Measurements from ENCODE around the gene MBOAT2.
A peak's percentile ranks its signal among the peaks of the same experiment; 100 is the strongest.

The MBOAT2 gene

GRCh38 chr2:8851811-8852560 lies 151.5 kb downstream of the MBOAT2 start:
- no peak for DNase-seq

- no peak for DNase-seq
Observed at GRCh38 chr2:8850845-8851487, 152.5 kb downstream of the MBOAT2 start.

DNA sequence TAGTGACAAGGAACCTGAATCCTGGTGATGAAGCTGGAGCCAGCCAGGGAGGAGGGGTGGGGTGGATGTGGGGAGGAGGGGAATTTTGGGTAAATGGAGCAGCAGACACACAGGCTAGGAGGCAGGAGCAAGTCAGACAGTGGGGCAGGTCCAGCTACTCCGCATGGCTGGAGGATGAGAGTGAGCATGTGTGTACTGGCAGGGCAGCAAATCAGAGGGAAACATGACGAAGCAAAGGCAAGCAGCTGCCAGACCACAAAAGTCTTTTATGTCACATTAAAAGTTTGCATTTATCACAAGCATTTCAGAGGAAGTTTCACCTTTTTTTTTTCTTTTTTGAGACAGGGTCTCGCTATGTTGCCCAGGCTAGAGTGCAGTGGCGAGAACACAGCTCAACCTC lies 154.2 kb downstream of the MBOAT2 start:
- no peak for DNase-seq

DNA sequence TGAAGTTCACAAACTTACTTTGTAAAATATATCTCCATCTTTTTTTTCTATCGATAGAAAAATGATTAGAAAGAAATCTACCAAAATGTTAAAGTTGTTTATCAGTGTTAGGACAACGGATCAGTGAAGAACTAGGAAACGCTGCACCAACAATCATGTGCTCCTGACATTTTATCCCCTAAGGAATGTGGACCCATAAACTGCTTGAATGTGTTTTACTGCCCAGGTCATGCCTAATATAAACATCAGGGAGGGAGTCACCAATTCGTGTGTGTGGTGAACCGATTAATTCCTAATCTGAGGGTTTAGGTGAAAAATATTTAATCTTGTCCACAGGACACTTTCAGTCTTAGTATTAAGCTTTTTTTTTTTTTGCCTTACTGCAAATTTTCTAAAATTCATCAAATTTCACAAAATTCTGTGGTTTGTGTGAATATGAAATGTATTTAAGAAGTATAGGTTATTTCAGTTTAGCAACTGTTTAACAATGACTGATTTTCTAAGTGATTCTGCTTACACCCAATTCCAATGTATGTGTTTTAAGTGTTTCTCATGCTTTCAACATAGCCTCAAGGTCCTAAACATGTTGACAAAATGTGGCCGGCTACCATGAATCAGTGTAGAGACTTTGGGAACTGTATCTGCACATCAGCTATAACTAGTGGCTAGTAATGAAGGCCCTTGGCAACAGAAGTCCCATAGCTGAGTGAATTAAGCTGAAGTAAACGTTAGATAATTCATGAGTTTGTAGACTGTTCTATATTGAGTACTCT lies 155.0 kb downstream of the MBOAT2 start:
- DNase-seq, result no peak

DNA sequence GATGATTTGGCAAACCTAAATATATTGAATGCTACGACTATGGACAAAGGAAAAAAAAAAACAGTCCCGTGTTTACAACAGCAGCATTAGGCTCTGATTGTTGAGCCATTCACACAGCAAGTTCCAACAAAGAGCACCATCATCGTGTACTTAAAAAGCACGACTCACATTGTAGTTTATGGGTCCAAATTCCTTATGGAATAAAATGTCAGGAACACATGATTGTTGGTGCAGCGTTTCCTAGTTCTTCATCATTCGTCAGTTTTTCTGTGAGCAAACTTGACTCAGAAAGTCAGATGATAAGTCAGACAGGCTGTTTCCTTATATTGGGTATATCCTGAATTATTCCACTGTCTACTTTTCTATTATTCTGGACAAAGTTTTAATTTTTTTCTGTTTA lies 156.1 kb downstream of the MBOAT2 start:
- no peak for DNase-seq

DNA sequence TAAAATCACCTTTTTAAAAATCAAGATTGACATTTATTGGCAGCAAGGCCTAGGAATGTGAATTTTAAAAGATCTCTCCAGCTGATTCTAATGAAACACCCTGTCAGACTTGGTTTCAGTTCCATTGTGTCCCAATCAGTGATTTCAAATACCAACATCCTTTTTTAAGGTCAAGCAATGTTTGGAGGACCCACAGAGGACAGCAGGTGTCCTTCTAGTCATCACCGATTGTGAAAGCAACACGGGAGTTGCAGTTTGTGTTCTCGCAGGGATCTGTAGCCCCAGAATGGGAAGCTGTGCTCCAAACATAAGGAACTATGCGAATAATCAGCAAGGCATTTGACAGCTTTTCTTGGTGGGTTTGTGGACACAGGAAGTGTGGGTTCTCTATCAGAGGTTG lies 161.6 kb downstream of the MBOAT2 start:
- DNase-seq, result no peak

- DNase-seq, result no peak
Observed at GRCh38 chr2:8840475-8841091, 162.9 kb downstream of the MBOAT2 start.

- no peak for DNase-seq
Observed at GRCh38 chr2:8839189-8839965, 164.1 kb downstream of the MBOAT2 start.

- DNase-seq, result no peak
Observed at GRCh38 chr2:8837795-8838140, 165.7 kb downstream of the MBOAT2 start.

- DNase-seq, result peak; percentile 91
Observed at GRCh38 chr2:8836971-8837794, 166.3 kb downstream of the MBOAT2 start, which contains the start of gene KIDINS220. TSS of gene KIDINS220 (minus strand) at chr2:8837613. CDS start at chr2:8827093, 10,520 bp downstream.

GRCh38 chr2:8835279-8835678 lies 168.2 kb downstream of the MBOAT2 start:
- no peak for DNase-seq

DNA sequence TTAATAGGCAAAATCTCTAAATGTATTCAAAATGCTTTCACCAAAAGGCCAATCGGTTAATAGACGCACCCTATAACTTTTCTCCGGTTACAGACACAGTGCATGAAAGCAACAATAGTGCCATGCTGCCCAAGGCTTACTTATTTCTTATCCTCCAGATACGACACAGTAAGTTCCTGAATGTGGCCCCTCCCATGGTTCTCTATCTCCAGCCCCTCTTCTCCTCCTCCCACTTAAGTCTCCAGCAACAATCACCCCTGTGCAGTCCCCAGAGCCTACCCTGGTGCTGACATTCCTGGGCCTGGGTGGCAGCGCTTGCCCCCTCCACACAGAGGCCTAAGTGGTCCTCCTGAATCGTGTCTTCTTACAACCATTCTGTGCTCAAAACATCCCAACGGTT lies 169.6 kb downstream of the MBOAT2 start:
- DNase-seq, result no peak

DNA sequence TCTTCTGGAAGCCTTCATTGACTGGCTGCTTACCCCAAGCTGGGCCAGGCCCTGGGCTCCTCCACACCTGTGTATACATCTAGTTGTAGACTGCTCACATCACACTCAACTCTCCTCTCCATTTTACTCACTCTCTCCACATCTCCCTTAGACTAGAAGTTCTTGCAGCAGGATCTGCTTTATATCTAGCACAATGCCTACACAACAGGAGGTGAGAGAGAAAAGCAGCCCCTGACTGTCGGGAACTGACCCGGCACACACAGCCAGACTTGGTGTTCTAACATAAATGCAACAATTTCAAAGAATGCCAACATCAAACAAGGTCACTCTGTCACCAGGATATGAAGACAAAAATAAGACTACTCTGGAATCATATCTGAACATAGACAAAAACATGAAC lies 172.0 kb downstream of the MBOAT2 start:
- DNase-seq, result no peak

GRCh38 chr2:8827729-8828128 lies 175.8 kb downstream of the MBOAT2 start:
- no peak for DNase-seq

GRCh38 chr2:8822218-8822617 lies 181.3 kb downstream of the MBOAT2 start:
- DNase-seq, result no peak

- no peak for DNase-seq
Observed at GRCh38 chr2:8821276-8822217, 181.9 kb downstream of the MBOAT2 start.

GRCh38 chr2:8819948-8820347 lies 183.5 kb downstream of the MBOAT2 start:
- no peak for DNase-seq

DNA sequence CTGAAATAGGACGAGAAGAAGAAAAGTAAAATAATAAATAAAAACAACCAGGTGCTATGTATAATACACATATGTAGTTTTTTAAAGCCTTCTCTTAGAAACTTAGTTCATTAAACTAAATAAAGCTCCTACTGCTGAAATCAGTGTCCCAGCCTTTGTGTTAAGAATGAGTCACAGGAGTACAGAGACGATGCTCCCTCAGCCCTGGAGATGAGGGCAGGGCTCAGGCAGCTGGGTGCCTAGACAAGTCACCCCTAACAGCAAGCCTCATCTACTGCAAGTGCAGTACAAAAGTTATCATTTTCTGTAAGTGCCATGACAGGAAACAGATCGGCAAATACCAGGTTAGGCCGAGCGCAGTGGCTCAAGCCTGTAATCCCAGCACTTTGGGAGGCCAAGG lies 184.3 kb downstream of the MBOAT2 start:
- DNase-seq, result no peak

DNA sequence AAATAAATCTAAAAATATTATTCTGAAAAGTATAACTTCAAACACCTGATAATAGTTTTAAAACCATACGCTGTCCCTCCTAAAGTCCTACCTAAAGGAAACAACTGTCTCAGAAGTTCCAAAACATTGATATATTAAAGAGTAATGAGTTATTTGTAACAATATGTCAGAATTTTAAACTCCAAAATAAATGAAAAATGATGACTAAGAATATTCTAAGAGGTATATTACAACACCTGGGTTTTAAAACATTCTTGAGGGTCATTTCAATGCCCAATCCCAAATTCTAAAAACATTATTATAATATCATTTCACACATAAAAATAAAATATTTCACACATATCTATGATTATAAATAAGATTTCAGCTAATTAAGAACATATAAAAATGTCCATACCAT lies 186.3 kb downstream of the MBOAT2 start:
- DNase-seq, result no peak

GRCh38 chr2:8806885-8807704 lies 196.4 kb downstream of the MBOAT2 start:
- DNase-seq, result no peak

Data from CD4-positive, alpha-beta T cell treated with Interleukin-21 for 1 hour (primary cell).